GM21390 (cell line): ENCODE data around the gene ATP5F1D.
A peak's percentile ranks its signal among the peaks of the same experiment; 100 is the strongest.
"Not testable (repeated sequence)": the region's sequence is repeated elsewhere in the genome, so short reads cannot be mapped to it uniquely, and the experiment has no call there.

Experiments
- ATAC-seq: cut with Tn5 transposase; IDR thresholded peaks from one replicate; pipeline ENCODE4 v1.9.1; 2021; ENCODE audit not compliant: unreplicated experiment

The ATP5F1D gene

DNA sequence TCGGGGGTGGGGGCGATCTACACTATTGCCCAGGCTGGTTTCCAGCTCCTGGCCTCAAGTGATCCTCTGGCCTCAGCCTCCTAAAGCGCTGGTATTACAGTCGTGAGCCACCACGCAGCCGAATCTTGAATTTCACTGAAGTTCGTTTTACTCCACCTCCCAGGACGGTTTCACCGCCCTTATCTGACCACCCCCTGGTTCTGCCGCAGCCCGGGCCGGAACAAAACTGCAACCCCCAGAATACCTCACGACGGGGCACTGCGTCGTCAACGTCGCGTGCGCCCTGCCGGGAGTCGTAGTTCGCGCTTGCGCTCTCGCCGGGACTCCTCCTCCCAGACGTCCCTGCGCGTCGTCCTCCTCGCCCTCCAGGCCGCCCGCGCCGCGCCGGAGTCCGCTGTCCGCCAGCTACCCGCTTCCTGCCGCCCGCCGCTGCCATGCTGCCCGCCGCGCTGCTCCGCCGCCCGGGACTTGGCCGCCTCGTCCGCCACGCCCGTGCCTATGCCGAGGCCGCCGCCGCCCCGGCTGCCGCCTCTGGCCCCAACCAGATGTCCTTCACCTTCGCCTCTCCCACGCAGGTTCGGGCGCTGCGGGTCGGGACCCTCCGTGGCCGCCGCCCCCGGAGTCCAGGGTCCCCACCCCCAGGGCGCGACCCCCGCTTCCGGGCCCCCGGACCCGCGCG is at the start of gene ATP5F1D:
Gene ATP5F1D (plus strand): TSS at position 335 of the 679 bp plus-strand sequence. CDS start 100 bp downstream, at position 435.
- no peak for ATAC-seq

DNA sequence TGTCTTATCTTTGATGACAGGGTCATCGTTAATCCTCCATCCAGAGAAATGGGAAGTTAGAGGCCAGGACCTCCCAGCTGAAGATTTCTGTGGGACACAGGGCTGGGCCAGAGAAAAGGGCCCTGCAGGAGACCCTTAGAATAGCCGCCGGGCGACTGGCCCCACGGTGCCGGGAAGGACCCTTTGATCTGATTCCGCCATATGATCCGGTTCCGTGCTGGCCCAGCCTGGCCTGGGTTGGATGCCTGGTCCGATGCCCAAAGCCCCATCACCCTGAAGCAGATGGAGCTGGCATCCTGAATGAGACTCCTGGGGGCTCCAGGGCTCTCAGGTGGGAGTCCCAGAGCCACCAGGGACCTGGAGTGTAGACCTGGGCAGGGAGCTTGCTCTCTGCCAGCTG is 42.0 kb upstream of the ATP5F1D start:
- ATAC-seq, result no peak

DNA sequence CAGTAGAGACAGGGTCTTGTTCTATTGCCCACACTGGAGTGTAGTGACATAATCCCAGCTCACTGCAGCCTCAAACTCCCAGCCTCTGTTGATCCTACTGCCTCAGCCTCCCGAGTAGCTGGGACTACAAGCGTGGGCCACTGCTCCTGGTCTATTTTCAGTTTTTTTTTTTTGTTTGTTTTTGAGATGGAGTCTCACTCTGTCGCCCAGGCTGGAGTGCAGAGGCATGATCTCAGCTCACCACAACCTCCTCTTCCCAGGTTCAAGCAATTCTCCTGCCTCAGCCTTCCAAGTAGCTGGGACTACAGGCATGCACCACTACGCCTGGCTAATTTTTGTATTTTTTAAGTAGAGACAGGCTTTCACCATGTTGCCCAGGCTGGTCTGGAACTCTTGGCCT is 40.9 kb upstream of the ATP5F1D start:
- not testable (repeated sequence) for ATAC-seq

DNA sequence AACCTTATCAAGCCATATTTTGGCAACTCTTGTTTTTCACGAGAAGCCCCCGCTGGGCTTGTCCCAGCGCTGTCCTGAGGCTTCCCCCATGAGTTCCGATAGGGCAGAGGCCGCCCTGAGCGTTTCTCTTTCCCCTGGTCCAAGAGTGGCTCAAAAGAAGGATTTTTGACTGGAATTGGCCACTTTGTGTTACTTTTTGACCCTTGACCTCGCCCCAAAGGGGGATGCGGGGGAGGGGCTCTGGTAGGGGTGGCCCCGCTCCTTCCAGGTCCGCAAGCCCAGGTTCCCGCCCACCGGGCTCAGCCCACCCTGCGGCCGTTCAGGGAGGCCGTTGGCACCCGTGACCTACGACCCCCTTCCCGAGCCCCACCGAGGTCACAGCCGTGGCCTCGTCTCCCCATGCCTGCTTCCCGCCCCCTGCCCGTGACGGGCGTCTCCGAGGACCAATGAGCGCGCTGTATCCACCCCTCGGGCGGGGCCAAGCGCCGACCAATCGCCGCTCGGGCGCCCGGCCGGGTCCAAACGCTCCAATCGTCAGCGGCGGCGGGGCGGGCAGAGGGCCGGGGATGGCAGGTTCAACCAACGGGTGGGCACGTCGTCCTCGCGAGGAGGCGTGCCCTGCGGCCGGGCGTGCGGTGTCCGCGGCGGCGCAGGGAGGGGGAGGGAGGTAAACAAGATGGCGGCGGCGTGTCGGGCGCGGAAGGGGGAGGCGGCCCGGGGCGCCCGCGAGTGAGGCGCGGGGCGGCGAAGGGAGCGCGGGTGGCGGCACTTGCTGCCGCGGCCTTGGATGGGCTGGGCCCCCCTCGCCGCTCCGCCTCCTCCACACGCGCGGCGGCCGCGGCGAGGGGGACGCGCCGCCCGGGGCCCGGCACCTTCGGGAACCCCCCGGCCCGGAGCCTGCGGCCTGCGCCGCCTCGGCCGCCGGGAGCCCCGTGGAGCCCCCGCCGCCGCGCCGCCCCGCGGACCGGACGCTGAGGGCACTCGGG is 36.1 kb upstream of the ATP5F1D start, which contains the start of gene STK11:
Gene STK11 (plus strand): TSS at position 665 of the 986 bp plus-strand sequence. CDS start 1,136 bp downstream, outside the sequence.
- peak; percentile 83 for ATAC-seq

GRCh38 chr19:1206150-1206863 is 35.2 kb upstream of the ATP5F1D start:
- ATAC-seq, result no peak

DNA sequence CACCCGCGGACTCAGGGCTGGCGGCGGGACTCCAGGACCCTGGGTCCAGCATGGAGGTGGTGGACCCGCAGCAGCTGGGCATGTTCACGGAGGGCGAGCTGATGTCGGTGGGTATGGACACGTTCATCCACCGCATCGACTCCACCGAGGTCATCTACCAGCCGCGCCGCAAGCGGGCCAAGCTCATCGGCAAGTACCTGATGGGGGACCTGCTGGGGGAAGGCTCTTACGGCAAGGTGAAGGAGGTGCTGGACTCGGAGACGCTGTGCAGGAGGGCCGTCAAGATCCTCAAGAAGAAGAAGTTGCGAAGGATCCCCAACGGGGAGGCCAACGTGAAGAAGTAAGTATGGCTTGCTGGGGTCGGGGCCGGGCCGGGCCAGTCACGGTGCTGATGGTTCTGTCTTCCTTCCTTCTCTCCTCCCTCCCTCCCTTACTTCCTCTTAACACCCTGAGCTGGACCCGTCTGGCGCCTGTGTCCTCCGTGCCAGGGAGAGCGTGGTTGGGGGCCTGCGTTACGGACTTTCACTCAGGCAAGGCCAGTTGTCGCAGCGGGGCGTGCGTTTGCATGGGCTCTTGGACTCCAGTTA is 34.6 kb upstream of the ATP5F1D start:
- no peak for ATAC-seq

DNA sequence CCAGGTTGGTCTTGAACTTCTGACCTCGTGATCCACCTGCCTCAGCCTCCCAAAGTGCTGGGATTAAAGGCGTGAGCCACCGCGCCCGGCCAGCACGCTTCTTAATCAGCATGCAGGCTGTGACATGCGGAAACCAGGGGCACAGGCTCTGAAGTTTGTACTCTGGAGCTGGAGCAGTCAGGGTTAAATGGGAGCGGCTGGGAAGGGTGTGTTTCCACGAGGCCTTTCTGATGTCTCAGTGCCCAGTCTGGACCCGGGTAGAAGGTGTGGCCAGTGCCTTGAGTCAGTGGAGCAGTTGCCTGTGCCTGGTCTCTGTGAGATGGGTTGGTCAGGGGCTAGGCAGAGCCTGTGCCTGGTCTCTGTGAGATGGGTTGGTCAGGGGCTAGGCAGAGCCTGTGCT is 32.7 kb upstream of the ATP5F1D start:
- not testable (repeated sequence) for ATAC-seq

DNA sequence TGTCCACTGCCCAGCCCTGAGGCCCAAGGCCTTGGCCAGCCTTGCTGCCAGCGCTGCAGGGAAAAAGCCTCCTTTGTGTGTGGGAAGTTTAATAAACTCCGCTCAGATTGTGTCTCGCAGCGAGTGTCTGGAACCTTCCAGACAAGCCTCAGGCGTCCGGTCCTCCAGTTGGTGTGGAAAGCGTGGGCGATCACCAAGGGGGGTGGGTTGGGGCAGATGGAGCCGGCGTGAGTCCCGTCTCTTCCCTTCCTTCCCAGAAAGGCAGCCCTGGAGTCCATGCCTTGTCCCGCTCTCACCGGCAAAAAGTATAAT is 31.4 kb upstream of the ATP5F1D start:
- no peak for ATAC-seq

DNA sequence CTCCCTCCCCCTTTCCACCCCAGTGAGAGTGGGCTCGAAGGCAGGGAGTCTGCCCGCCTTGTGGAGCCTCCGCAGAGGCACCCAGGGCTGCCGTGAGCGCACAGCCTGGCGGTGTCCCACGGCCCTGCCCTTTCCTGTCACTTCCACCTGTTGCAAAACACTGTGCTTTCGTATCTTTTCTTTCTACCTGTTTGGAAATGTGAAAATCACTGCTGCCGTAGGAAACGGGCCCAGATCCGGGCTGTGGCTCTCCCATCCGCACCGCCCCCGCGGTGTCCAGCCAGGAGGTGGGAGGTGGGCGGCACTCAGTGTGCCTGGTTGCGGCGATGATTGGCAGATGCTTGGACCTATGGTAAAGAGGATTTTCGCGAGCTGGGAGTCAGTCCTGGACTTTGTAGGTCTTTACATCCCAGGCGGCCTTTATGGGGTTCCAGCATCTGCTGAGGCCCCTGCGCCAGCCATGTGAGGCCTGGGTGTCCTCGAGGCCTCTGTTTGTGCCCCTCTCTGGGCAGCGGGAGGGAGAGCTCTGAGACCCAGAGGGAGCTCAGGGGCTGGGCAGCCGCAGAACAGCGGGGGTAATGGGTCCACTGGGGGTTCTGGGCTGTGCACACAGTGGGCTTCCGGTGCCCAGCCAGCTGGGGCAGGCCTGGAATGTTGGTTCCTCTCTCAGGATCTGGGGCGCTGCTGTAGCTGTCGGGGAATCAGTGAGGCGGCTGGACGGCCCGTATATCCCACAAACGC is 29.9 kb upstream of the ATP5F1D start:
- no peak for ATAC-seq

DNA sequence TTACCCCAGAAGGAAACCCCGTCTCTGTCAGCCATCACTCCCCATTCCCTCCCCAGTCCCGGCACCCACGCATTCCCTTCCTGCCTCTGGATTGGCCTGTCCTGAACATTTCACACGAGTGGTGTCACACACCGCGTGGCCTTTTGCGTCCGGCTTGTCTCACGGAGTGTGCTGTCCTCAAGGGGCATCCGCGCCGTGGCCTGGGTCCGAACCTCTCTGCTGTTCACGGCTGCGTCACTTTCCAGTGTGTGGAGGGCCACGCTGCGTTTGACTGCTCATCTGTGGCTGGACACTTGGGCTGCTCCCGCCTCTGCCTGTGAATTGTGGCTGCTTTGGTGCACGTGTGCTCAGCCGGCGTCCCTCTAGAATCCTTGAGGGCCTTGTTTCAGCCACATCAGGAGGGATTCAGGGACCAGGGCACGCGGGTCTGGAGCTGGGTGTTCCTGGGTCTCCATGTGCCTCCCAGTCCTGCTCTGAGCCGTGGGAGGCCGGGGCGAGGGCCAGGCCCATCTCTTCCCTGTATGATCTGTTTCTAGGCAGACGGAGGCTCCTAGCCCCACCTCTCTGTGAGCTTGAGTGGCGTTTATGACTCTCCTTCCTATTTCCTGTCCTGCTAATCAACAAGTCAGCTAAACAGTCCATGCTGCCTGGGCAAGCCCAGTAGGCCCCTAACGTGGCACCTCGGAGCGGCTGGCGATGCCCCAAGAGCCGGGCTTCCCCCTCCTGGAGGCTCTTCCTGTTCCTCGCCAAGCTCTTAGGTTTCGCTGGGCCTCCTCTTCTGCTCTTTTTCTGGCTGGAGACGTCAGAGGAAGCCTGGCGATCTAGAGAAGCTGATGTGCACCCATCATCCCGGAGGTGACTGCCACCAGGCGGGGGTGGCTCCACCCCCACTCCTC is 27.9 kb upstream of the ATP5F1D start:
- ATAC-seq, result no peak

DNA sequence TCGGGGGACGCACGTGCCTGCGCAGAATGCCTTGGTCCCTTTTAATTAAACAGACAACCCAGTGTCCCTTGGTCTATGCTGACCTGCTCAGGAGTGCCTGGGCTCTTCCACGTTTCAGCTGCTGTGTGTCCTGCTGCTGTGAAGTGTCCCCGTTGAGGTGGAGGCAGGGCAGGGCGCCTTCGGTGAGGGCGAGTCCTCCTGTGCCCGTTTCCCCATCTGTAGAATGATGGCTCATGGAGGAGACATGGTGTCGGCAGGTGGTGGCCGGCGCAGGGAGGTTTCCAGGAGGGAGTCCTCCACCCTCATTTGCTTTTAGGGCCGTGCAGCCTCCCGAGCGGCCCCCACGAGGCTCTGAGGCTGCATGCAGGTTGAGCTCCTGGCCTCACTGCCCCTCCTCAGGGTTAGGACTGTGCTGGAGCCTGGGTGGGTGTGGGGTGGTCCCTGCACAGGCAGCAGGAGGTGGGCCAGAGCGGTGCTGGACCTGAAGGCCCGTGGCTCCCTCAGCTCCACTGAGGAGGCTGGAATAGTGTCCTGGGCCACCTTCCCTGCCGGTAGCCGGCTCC is 27.2 kb upstream of the ATP5F1D start:
- ATAC-seq, result no peak

- ATAC-seq, result no peak
Observed at GRCh38 chr19:1214862-1215731, 26.5 kb upstream of the ATP5F1D start.

DNA sequence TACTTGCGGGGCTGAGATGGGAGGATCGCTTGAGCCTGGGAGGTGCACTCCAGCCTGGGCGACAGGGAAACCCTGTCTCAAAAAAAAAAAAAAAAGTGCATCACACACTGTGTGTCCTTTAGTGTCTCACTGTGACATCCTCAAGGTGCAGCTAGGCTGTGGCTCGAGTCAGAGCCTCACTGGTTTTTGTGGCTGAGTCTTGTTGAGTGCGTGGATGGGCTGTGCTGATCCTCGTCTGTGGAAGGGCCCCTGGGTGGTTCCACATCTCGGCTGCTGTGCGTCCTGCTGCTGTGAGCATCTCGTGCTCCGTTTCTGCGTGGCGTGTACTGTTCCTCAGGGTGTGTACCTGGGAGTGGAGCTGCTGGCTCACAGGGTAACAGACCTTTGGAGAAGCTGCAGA is 24.8 kb upstream of the ATP5F1D start:
- ATAC-seq, result no peak

DNA sequence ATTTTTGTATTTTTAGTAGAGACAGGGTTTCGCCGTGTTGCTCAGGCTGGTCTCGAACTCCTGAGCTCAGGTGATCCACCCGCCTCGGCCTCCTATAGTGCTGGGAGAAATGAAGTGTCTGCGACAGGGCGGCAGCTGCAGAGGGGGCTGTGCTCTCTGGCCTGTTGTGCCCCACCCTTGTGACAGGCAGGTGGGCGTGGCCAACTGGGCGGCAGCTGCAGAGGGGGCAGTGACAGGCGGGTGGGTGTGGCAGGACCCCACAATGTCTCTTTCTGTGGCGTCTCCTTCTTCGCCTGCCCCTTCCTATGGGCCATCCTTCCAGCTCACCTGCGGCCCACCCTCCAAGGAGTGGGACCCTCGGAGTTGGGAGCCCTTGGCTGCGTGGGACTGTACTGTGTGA is 24.2 kb upstream of the ATP5F1D start:
- no peak for ATAC-seq

DNA sequence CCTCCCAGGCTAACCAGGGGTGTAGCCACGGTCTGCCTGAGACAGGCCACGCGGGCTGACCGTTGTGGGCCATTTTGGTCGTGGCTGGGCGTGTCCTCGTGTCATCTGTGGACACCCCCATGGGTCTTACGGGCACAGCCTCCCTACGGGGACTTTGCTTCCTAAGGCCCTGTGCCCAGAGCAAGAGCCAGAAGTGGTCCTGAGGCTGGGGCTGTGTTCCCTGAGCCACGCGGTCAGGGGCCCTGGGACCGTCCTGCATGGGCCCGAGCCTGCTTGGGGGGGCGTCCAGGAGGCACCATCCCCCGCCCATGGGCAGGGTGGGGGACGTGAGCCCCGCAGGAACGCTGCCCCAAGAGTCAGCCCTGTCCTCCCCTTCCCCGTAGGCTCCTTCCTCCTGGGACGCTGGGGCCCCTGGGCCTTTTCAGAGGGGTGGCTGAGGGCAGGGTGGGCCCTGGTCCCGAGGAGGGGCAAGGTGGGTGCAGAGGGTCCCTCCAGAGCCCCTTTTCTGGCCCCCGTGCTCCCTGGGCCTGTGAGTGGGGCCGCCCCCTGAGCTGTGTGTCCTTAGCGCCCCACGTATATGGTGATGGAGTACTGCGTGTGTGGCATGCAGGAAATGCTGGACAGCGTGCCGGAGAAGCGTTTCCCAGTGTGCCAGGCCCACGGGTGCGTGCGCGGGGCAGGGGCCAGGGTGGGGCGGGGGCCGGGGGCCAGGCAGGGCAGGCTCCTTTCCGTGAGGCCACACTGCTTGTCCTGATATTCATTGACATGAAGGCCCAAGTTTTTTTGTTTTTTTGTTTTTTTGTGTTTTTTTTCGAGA is 22.6 kb upstream of the ATP5F1D start:
- ATAC-seq, result no peak

DNA sequence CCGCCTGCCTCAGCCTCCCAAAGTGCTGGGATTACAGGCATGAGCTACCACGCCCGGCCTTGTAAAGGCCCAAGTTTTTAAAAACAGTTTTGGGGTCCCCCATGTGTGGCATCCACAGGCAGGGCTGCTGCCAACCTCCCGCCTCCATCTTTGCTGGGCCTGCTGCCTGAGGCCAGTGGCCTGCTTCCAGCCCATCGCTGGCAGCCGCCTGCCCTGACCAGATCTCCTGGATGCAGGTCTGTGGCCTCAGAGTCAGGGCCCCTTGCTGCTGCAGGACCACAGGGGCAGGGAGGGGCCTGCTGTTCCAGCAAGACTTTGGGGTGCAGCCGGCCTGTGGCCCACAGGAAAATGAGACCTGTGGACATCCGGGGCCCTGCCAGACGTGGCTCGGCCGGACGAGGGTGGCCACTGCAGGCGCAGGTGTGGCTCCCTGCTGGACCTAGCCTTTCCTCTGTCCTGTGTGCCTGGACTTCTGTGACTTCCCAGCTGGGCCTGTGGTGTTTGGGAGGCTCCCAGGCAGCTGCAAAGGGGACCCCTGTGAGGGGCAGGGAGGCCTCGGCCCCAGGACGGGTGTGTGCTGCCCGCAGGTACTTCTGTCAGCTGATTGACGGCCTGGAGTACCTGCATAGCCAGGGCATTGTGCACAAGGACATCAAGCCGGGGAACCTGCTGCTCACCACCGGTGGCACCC is 21.6 kb upstream of the ATP5F1D start:
- no peak for ATAC-seq

DNA sequence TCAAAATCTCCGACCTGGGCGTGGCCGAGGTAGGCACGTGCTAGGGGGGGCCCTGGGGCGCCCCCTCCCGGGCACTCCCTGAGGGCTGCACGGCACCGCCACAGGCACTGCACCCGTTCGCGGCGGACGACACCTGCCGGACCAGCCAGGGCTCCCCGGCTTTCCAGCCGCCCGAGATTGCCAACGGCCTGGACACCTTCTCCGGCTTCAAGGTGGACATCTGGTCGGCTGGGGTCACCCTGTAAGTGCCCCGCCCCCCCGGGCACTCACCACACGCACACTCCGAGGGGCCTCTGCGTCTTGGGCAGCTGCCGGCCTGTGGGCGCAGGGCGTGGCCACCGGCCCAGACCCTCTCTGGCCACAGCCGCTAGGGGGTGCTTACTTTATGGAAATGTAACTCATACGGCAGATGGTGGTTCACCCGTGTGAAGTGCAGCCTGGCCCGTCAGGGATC is 21.0 kb upstream of the ATP5F1D start:
- no peak for ATAC-seq
